ENCODE results near the gene AKT2.

The AKT2 gene

DNA sequence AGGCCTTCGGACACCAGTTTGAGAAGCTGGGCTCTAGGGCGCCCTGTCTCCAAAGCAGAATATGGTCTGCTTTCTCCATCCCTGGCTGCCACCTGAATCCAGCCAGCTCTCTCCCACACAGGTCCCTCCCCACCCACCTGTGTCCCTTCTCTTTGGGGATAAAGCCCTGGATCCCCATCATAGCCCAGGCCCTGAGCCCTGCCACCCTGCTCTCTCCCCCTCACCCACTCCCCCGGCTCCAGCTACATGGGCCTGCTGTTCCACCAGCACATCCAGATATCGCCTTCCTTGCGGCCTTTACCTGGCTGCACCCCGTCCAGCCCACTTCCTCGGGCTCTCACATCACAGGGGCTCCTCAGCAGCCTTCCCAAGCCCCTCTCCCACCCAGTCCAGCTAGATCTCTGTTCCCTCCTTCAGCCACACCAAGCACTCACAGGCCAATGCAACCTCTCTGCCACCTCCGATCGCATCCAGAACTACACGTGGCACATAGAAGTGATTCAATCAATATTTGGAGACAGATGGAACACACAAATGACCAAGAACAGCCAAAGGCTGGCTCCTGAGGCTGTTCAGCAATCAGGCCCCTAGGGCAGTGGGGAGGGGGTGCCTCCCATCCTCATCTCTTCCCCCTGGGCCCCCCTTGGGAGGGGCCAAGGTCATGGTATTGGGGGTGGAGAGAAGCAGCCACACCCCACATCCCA, 7.6 kb downstream of the AKT2 start:
- H3K27me3 ChIP-seq (ENCODE audit: insufficient read depth, low read length): no peaks in the 10 kb centered on the region
- no peak overlapping the region for H4K8ac ChIP-seq (ENCODE audit: low read depth, low read length)
- H4K91ac ChIP-seq (ENCODE audit: low read depth, low read length): no peak overlapping the region
- peaks cover 6 to 10% of the 10 kb centered on the region in 2 experiments for H3K4me1 ChIP-seq (ENCODE audit: control insufficient read depth in 1 of 2, insufficient read depth in 2 of 2, low read length in 2 of 2)
- no peak overlapping the region for H4K12ac ChIP-seq (ENCODE audit: low read depth, low read length)
- H3K9ac ChIP-seq (ENCODE audit: low read length): no peak overlapping the region
- no peak overlapping the region for H3K4me3 ChIP-seq (ENCODE audit: low read depth, low read length)
- no peak for DNase-seq
- peaks cover 10% of the 10 kb centered on the region for H3K79me2 ChIP-seq (ENCODE audit: control insufficient read depth, insufficient read depth, low read length, poor library complexity)
- H3K14ac ChIP-seq (ENCODE audit: low read length): no peak overlapping the region
- H2BK5ac ChIP-seq (ENCODE audit: low read depth, low read length, poor library complexity): no peak overlapping the region
- H3K4ac ChIP-seq (ENCODE audit: low read depth, low read length): peak overlapping the region; percentile 66
- H3K79me1 ChIP-seq (ENCODE audit: low read length): no peaks in the 10 kb centered on the region
- no peak overlapping the region for H3K23ac ChIP-seq (ENCODE audit: low read length)
- H3K4me2 ChIP-seq (ENCODE audit: low read length): no peak overlapping the region
- no peak overlapping the region for H2AK5ac ChIP-seq (ENCODE audit: low read length)
- WGBS (ENCODE audit: extremely low coverage, insufficient coverage, insufficient read length): no CpG with 5 or more reads among the region's 10 CpGs
- H2BK120ac ChIP-seq (ENCODE audit: insufficient read depth, low read length, poor library complexity): no peak overlapping the region
- H3K27ac ChIP-seq (ENCODE audit: low read depth, low read length): no peak overlapping the region
- H2BK12ac ChIP-seq (ENCODE audit: low read length): no peak overlapping the region
- no peak overlapping the region for H2AFZ ChIP-seq (ENCODE audit: insufficient read depth, low read length, poor library complexity)
- H3K36me3 ChIP-seq (ENCODE audit: control insufficient read depth in 1 of 2, insufficient read depth in 2 of 2, low read length in 2 of 2): peaks cover 7 to 8% of the 10 kb centered on the region in 2 experiments
- no peaks in the 10 kb centered on the region for H3K9me3 ChIP-seq (ENCODE audit: insufficient read depth, low read depth, low read length)
- no peak overlapping the region for H3K18ac ChIP-seq (ENCODE audit: low read length)

DNA sequence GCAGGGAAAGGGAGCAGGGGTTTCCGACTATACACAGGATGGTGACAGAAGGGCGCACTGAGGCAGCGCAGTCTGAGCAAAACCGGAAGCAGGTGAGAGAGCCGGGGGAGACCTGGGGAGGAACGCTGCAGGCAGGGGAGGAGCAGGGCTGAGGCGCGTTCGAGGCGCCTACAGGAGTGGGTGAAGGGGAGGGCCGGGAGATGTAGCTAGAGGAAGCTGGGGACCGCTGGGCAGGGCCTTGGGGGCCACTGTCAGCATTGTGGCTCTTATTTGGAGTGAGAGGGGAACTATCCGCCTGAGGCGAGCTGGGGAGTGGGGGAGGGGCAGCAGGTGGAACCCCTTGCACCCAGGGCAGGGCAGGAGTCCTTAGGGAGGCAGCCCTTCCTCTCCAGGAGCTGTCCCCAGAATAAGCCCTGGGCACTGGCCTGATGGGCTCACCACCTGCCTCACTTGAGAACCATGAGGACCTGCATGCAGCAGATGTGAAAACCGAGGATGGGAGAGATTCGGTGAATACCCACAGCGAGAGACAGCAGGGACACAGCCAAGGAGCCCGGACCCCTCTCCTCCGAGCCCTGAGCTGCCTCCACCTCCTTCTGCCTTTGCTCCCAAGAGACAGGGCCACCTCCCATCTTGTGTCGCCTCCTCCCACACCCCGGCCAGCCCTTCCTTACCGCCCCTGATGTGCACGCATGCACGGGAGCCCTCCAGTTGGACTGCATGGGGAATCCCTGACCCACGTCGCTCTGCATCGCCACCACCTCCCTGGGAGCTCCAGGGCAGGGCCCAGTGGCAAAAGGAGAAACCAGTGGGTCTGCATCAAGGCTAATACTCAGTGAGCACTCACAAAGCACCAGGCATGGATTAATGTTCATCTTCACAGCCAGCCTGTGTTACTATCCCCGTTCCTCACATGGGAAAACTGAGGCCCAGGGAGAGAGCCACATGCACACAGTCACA, 10.3 kb downstream of the AKT2 start:
- H3K79me2 ChIP-seq (ENCODE audit: control insufficient read depth, insufficient read depth, low read length, poor library complexity): peaks cover 8% of the 10 kb centered on the region
- H3K4me2 ChIP-seq (ENCODE audit: low read length): no peak overlapping the region
- no peak overlapping the region for H3K23ac ChIP-seq (ENCODE audit: low read length)
- H3K36me3 ChIP-seq (ENCODE audit: control insufficient read depth in 1 of 2, insufficient read depth in 2 of 2, low read length in 2 of 2): peaks cover 2 to 11% of the 10 kb centered on the region in 2 experiments
- H4K8ac ChIP-seq (ENCODE audit: low read depth, low read length): no peak overlapping the region
- H2BK5ac ChIP-seq (ENCODE audit: low read depth, low read length, poor library complexity): no peak overlapping the region
- no peaks in the 10 kb centered on the region for H3K79me1 ChIP-seq (ENCODE audit: low read length)
- H3K9ac ChIP-seq (ENCODE audit: low read length): no peak overlapping the region
- H4K91ac ChIP-seq (ENCODE audit: low read depth, low read length): no peak overlapping the region
- H3K18ac ChIP-seq (ENCODE audit: low read length): no peak overlapping the region
- H4K12ac ChIP-seq (ENCODE audit: low read depth, low read length): no peak overlapping the region
- H2BK12ac ChIP-seq (ENCODE audit: low read length): no peak overlapping the region
- DNase-seq: no peak
- no peaks in the 10 kb centered on the region for H3K9me3 ChIP-seq (ENCODE audit: insufficient read depth, low read depth, low read length)
- no peak overlapping the region for H2AK5ac ChIP-seq (ENCODE audit: low read length)
- no peak overlapping the region for H3K27ac ChIP-seq (ENCODE audit: low read depth, low read length)
- no peak overlapping the region for H2BK120ac ChIP-seq (ENCODE audit: insufficient read depth, low read length, poor library complexity)
- H3K4ac ChIP-seq (ENCODE audit: low read depth, low read length): peak overlapping the region; percentile 60
- H3K14ac ChIP-seq (ENCODE audit: low read length): no peak overlapping the region
- no peak overlapping the region for H2AFZ ChIP-seq (ENCODE audit: insufficient read depth, low read length, poor library complexity)
- H3K27me3 ChIP-seq (ENCODE audit: insufficient read depth, low read length): no peaks in the 10 kb centered on the region
- H3K4me1 ChIP-seq (ENCODE audit: control insufficient read depth in 1 of 2, insufficient read depth in 2 of 2, low read length in 2 of 2): peaks cover 0 to 4% of the 10 kb centered on the region in 2 experiments
- peak overlapping the region; percentile 40 for H3K4me3 ChIP-seq (ENCODE audit: low read depth, low read length)
- WGBS (ENCODE audit: extremely low coverage, insufficient coverage, insufficient read length): no CpG with 5 or more reads among the region's 28 CpGs

DNA sequence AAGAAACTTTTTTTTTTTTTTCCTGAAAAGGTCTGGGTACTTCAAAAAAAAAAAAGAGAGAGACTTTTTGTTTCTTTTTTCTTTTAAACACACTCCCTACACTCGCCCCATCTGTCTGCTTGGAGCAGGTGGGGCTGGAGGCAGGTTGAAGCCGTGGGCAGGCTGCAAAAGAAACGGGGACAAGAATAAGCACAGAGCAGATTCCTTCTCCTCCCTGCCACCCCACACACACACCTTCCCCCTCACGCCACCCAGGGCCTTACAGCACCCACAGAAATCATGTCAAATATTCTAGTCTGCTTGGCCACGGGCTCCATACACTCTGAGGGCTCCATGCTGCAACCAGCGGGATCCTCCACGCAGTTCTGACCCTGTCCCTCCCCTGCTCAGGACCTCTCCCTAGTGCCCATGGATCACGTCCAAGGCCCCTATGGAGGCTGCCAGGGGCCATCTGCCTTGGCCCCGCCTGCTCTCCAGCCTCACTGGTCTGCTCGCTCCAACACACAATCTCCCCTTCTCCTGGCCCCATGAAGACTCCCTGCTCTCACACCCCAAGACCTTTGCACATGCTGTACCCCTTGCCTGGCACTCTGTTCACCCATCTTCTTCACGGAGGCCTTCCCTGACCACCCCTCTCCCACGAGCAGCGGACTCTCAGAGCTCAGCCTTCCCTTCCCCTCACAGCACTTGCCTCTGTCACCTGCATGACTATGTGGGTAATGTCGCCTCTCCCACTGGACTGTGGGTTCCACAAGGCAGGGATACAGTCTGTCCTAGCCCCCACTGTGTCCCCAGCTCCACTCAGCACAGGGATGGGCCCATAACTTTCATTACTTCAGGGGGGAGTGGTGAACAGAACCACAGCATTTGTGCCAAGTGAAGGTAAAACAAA, 11.4 kb downstream of the AKT2 start:
- Histone ChIP-seq H3K9ac (ENCODE audit: low read length) (no peak overlapping the region), H3K36me3 (ENCODE audit: control insufficient read depth in 1 of 2, insufficient read depth in 2 of 2, low read length in 2 of 2) (peaks cover 2 to 13% of the 10 kb centered on the region in 2 experiments), H3K79me2 (ENCODE audit: control insufficient read depth, insufficient read depth, low read length, poor library complexity) (peaks cover 7% of the 10 kb centered on the region), H3K27me3 (ENCODE audit: insufficient read depth, low read length) (no peaks in the 10 kb centered on the region), H3K4ac (ENCODE audit: low read depth, low read length) (peak overlapping the region; percentile 1), H2BK5ac (ENCODE audit: low read depth, low read length, poor library complexity) (no peak overlapping the region), H3K9me3 (ENCODE audit: insufficient read depth, low read depth, low read length) (no peaks in the 10 kb centered on the region), H2BK120ac (ENCODE audit: insufficient read depth, low read length, poor library complexity) (no peak overlapping the region), H3K4me1 (ENCODE audit: control insufficient read depth in 1 of 2, insufficient read depth in 2 of 2, low read length in 2 of 2) (peaks cover 0 to 3% of the 10 kb centered on the region in 2 experiments), H3K4me3 (ENCODE audit: low read depth, low read length) (no peak overlapping the region), H3K79me1 (ENCODE audit: low read length) (no peaks in the 10 kb centered on the region), H2AK5ac (ENCODE audit: low read length) (no peak overlapping the region), H4K8ac (ENCODE audit: low read depth, low read length) (no peak overlapping the region), H3K18ac (ENCODE audit: low read length) (peak overlapping the region; percentile 34), H3K27ac (ENCODE audit: low read depth, low read length) (no peak overlapping the region), H2BK12ac (ENCODE audit: low read length) (no peak overlapping the region), H3K4me2 (ENCODE audit: low read length) (no peak overlapping the region), H3K14ac (ENCODE audit: low read length) (no peak overlapping the region), H2AFZ (ENCODE audit: insufficient read depth, low read length, poor library complexity) (peak overlapping the region; percentile 1), H4K91ac (ENCODE audit: low read depth, low read length) (no peak overlapping the region), H4K12ac (ENCODE audit: low read depth, low read length) (no peak overlapping the region), H3K23ac (ENCODE audit: low read length) (no peak overlapping the region)
- WGBS (ENCODE audit: extremely low coverage, insufficient coverage, insufficient read length): no CpG with 5 or more reads among the region's 14 CpGs
- DNase-seq: no peak

DNA sequence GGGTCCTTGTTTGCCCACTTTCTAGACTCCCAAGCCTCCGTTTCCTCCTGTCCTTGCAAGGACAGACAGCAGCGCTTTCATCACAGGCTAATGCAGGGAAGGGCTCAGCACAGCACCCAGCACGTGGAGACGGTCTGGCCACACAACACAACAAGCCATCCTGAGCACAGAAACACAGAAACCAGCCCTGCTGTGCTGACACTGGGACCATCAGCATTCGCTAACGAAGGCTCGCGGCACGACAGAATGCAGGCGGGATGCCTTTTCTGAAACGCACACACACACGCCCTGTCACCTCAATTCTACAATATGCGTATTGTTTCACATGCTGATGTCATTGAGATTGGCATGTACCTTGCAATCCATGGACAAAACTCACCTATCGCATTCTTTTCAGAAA, 12.9 kb downstream of the AKT2 start:
- Histone ChIP-seq H3K14ac (ENCODE audit: low read length) (no peak overlapping the region), H2BK12ac (ENCODE audit: low read length) (no peak overlapping the region), H3K23ac (ENCODE audit: low read length) (no peak overlapping the region), H3K4me2 (ENCODE audit: low read length) (no peak overlapping the region), H4K8ac (ENCODE audit: low read depth, low read length) (no peak overlapping the region), H3K4me1 (ENCODE audit: control insufficient read depth in 1 of 2, insufficient read depth in 2 of 2, low read length in 2 of 2) (no peaks in the 10 kb centered on the region), H3K9me3 (ENCODE audit: insufficient read depth, low read depth, low read length) (no peaks in the 10 kb centered on the region), H3K9ac (ENCODE audit: low read length) (no peak overlapping the region), H4K91ac (ENCODE audit: low read depth, low read length) (no peak overlapping the region), H3K36me3 (ENCODE audit: control insufficient read depth in 1 of 2, insufficient read depth in 2 of 2, low read length in 2 of 2) (peaks cover 2 to 17% of the 10 kb centered on the region in 2 experiments), H3K18ac (ENCODE audit: low read length) (no peak overlapping the region), H2BK120ac (ENCODE audit: insufficient read depth, low read length, poor library complexity) (no peak overlapping the region), H2AFZ (ENCODE audit: insufficient read depth, low read length, poor library complexity) (peak overlapping the region; percentile 17), H3K4me3 (ENCODE audit: low read depth, low read length) (peak overlapping the region; percentile 18), H3K79me1 (ENCODE audit: low read length) (no peaks in the 10 kb centered on the region), H3K27me3 (ENCODE audit: insufficient read depth, low read length) (no peaks in the 10 kb centered on the region), H2BK5ac (ENCODE audit: low read depth, low read length, poor library complexity) (no peak overlapping the region), H3K4ac (ENCODE audit: low read depth, low read length) (no peak overlapping the region), H4K12ac (ENCODE audit: low read depth, low read length) (no peak overlapping the region), H2AK5ac (ENCODE audit: low read length) (no peak overlapping the region), H3K27ac (ENCODE audit: low read depth, low read length) (no peak overlapping the region), H3K79me2 (ENCODE audit: control insufficient read depth, insufficient read depth, low read length, poor library complexity) (no peaks in the 10 kb centered on the region)
- no CpG with 5 or more reads among the region's 14 CpGs for WGBS (ENCODE audit: extremely low coverage, insufficient coverage, insufficient read length)
- DNase-seq: peak in 1 of 2 donors; percentile 6

Data from trophoblast cell (in vitro differentiated cells and primary cell).